Tracheal epithelial cell (primary cell): ENCODE measurements around the gene PUDP. TPM values are rescaled to one million over a fixed set of nuclear protein-coding genes. Genes with fewer than 3 reads are reported as not detected.

Source experiments
- total RNA-seq: library from RNA; depleted of rRNA; stranded (reverse); fragments of >200 nt; gene quantifications from 2 replicates; pipeline ENCODE4 v1.2.1, GENCODE V29; 2014

Gene PUDP
- 4.3 and 7.5 TPM in 2 replicates for total RNA-seq

DNA sequence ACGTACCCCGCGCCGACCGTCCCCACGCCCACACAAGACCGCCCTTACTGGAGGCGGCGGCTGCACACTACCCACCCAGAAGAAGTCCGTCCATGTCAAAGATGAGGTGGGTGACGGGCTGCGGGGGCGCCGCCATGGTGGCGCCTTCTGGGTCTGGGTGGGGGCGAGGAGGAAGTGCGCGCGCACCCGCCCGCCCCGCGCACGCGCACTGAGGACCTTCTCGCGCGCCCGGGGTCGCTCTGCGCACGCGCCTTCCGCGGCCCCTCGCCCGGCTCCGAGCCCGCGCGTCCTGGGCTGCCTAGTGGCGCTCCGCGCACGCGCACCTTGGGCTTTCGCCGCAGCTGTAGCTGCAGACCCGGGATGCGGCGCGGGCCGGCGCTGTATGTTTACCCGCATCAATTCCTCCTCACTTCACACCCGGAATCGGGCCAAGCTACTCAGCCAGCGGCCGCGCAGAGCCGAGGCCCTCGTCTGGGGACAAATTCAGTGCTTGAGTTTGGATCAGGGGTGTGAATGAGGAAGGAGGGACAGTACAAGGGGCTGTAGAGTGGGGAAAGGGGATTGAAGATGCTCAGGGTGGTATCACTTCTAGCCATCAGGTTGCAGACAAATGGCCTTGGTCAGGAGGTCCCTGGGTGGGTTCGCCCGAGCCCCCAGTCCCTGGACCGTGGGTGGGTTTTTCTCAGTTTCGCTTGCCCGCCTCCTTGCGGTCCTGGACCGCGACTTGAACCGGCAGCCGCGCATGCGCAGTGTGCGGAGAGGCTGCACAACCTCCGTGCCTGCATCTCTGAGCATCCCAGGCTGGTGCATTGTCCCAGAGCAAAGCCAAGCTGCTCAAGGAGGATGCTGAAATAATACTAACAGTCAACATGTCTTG, at the start of gene PUDP:
TSS of gene PUDP (minus strand) at position 176 of the 877 bp plus-strand sequence. CDS start at position 136, 40 bp downstream.

DNA sequence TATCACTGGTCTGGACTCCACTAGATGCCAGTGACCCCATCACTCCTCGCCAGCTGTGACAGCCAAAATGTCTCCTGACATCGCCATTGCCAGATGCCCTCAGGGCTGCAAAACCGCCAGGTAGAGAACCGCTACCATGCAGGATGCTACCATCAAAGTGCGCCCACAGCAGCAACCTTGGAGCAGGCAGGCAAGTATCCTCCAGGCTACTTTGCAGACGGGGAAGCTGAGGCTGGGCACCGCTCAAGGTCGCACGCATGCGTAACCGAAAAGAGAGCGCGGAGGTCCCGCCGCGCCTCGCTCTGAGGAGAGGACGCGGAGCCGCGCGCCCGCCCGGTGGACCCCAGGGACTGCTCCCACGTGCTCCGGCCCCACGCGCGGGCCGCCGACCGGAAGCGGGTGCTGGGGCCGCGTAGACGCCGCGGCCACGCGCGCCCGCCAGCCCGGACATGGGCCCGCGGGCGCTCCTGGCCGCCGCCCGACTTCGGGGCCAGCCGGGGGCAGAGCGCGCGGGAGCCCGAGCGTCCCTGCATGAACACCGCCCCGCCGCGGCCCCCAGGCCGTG, 458 bp downstream of the PUDP start, which contains the start of gene STS:
TSS of gene STS (plus strand) at position 300 of the 565 bp plus-strand sequence. CDS start 105,488 bp downstream, outside the sequence.

Other genes with a start within 250 kb of the PUDP start
- gene STS, start 441 bp downstream of the PUDP start, total RNA-seq, result 0.64 and 0.96 TPM in 2 replicates